NCI-H2196 treated with DMSO at 0.1 percent for 48 hours (cell line): ENCODE measurements around the gene LLCFC1.

Experiments used
- DNase-seq: peaks from one replicate; lab custom pipeline; 2025; ENCODE audit not compliant: unreplicated experiment; lab: John Stamatoyannopoulos, UW

LLCFC1 gene

DNA sequence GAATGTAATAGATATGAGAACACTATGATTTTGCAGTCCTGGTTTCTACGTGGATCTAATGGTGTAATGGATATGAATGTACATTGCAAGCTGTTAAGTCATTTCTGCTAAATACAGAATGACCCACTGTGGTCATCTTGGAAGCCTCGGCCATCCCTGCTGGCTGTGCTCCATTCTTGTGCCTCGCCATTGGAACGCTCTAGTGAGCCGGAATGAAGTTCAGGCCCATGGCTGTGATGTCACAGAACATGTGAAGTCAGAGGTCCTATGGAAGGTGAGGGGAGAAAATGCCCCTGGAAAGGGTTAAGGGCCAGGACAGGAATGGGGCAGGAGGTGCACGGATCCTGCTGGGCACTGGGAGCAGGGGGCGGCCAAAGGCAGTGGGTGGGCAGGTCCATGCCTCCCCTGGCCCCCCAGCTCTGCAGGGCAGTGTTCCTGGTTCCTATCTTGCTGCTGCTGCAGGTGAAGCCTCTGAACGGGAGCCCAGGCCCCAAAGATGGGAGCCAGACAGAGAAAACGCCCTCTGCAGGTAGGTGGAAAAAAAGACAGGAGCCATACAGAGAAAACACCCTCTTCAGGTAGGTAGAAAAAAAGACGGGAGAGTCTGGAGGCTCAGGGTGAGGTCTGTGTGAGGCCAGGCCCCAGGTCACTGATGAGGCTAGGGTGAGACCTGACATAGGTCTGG is at the start of gene LLCFC1:
Gene LLCFC1 (plus strand): TSS at position 259 of the 685 bp plus-strand sequence. CDS start 138 bp downstream, at position 397.
- DNase-seq: no peak

DNA sequence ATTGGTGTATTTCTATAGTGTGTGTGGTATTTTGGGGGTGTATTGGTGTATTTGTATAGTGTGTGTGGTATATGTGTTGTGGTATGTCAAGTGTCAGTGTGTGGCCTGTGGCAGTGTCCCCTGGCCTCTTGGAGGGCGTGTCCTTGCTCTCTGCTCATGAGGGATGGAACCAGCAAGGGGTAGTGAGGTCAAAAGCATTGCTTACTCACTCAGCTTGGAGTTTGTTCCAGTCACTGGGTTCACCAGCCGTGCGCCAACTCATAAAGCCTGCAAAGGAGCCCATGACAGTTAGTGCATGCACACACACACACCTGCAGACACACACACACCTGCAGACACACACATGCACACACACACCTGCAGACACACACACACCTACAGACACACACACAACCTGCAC is 49.5 kb upstream of the LLCFC1 start:
- no peak for DNase-seq

DNA sequence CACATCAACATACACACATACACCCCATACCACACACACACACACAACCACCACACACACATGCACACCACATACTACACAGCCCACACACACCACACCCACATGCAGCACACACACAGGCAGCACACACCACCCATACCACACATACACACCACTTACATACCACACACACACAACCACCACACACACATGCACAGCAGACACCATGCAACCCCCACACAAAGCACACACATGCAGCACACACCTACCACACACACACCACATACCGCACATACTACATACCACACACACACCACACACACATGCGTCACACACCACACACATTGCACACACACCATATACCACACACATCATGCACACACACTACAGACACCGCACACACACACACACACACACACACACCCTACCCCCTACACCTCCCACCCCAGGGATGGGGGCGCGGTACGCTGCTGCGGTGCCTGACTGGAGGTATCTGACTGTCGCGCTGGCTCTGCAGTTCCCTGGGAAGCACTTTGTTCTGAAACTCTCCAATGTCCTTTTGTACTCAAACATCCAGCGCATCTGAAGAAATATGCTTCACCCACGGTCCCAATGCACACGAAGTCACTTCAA is 48.3 kb upstream of the LLCFC1 start:
- no peak for DNase-seq

DNA sequence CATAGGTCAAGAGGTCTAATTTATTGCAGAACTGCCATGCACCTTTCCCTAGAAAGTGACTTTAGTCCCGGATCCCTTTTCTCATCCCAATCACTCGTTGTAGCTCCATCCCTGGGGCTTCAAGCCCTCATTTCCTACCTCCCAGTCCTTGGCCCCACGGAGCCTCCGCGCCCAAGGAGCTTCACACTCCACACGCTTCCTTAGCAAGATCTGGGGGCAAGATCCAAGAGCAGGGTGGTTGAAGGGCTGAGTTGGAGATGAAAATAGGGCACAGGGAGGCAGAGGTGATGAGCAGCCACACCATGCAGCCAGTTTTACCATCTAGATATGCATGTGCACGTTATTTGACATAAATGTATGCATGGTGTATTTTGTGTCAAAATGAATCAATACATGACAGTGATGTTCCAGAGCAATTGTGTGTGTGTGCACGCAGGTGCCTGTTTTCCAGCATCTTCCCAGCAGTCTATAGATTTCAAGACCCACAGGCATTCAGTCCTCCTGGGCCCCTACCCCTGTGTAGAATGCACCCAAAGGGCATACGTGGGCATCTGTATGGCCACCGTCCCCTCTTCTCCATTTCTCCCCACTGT is 47.7 kb upstream of the LLCFC1 start:
- DNase-seq: no peak

DNA sequence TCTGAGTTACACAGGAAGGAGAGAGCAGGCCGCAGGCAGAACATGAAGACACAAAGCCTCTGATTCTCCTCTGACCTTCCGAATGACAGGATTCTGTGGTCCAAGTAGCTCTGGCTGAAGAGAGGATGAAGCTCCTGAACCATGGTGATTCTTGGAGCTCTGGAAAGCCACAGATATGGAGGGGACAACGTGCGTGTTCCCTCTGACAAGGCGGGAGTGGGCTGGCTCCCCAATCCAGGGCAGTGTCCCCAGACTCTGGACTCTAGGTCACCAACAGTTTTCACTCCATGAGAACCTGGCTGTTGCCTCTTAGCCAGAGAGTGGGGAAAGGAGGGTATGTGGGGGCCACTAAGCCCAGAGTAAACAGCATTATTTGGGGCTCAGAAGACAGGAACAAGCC is 46.3 kb upstream of the LLCFC1 start:
- no peak for DNase-seq

DNA sequence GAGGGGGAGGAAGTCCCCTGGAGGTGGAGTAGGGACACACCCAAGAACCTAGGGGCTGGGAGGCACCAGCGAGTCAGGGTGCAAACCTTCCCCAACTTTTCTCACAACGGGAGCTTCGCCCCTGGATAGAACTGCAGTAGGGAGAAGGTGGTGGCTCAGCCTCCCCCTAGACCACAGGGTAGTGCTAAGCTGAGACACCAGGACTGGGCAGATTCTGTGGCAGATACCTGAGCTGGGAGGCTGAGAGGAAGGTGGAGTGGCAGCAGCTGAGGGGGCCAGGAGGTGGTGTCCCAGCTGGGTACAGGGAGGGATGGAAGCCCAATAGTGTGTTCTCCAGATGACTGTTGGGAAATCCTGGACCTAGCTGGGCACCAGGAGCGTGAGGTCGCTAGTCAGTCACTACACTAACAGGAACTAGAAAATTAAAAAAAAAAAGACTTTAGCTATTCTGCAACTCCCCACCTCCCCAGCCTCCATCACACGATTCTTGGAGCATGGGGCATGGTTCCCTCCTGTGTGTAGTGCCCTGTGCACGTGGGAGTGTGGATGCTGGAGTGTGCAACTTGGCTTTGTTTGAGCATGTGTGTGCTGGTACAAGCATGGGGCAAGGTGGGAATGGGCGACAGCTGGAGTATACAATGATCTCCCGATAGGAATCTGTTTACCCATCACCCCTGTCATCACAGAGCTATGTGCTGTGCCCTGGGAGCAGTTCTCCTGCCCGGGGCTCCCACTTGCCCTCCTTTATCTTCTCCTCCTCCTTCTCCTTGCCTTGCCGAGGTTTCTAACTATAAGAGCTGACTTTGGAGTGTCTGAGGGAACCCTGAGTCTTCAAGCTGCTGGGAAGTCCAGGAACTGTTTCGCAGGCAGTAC is 44.9 kb upstream of the LLCFC1 start:
- DNase-seq: no peak

DNA sequence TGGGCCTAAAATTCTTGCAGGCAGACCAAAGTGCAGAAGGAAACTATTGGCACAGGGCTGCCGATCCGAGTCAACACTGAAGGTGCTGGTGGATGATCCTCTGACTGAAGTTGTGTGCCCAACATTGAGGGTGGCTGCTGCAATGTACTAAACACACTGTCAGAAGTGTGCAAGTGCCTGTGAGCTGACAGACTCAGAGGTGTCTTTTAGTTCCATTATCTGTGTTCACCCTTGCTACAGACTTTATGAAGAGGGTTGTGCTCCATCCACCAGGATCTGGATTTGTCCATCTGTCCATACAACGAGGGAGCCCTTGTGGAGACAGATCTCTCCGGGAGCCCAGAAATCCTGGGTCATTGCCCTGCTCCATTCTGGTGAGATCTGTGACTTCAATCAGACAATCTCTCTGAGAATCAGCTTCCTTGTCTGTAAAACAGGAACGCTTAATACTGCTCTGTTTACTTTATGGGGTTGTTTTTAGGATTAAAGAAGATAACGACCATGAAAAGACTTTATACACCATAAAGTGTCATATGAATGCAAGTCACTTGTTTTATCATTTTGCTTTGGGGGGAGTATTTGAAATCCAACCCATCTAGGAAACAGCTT is 44.2 kb upstream of the LLCFC1 start:
- no peak for DNase-seq

DNA sequence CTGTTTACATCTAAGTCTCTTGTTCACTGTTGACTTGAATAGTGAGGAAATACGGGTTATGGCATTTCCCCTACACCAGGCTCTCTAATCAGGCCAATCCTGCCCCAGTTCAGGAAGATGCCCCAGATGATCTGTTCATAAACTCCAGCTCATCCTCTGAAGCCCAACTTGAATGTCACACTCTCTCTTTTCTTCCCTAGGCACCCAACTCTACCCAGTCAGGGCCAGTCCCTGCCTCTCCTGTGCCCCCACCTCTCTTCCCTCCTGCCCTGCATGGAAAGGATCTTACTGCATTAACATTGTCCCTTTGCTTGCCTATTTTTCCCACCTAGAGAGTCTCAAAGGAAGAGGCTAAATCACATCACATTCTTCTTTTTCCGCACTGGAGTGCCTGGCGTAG is 43.1 kb upstream of the LLCFC1 start:
- no peak for DNase-seq

DNA sequence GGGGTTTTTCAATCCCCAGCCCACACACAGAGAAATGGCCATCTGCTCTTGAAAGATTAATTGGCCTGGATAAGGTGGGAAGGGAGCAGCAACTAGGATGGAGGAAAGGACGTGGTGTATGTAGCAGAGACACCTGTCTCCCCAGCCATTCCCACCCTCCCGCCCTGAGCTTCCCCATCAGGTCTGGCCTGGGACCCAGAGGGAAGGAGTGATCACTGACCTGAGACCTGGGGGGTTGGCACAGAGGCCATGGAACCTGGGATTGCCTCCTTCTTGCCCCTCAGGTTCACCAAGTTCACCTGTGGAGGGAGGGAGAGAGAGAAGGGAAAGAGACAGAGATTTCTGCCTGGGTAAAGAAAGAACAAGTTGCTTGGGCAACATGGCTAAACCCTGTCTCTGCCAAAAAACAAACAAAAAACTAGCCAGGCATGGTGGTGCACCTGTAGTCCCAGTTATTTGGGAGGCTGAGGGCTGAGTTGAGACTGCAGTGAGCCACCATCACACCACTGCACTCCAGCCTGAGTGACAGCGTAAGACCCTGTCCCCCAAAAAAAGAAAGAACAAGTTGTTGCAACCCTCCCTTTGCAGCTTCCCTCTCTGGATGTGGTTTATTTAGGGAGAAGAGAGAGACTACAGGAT is 42.4 kb upstream of the LLCFC1 start:
- DNase-seq: no peak

DNA sequence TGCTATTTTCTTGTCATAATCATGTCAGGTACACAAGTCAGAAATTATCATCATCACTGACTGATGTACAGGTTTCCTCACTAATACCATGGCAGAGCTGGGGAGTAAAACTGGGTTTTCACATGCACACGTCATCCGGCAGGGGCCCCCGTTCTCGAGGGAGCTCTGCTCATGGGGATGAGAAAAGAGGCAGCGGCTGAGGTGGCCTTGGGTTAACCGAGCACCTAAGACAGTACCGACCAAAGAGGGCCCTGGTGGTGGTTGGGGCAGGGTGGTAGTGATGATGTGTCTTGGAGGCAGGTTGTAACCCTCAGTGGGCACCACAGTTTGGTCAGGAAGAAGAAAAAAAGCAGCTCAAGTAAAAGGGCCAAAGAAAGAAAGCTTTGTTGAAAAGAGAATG is 41.6 kb upstream of the LLCFC1 start:
- DNase-seq: no peak

DNA sequence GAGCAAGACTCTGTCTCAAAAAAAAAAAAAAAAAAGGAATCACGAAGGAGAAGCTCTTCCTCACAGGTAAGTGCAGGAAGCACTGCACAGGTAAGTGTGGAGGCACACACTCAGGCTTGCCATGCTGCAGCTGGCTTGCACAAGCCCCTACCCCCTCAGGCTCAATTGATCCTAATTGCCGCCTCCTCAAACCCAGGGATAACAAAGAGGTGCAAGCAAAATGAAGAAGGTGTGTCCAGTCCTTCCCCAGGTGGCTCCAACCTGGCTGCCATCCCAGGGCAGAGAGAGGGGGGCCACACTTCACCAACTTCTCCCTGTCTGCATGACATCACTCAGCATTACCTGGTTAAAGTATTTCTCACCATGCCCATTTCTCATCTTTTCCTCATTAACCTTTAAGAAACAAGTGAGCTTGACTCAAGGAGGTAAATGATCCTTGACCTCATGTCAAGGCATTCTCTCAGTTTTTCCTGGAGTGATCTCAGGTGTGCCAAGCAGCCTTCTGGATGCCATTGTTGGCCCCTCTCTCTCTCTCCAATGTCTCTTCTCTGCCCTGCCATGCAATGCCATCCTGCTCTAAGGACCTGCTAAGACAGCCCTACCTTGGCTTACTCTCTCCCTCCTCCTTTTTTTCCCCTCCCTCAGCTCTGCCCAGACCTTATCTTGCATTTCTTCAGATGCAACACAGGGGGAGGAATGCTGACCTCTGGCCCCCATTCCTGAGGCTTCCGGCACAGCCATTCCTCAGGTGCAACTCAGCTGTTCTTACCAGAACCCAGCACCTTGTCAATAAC is 40.7 kb upstream of the LLCFC1 start:
- DNase-seq: no peak

DNA sequence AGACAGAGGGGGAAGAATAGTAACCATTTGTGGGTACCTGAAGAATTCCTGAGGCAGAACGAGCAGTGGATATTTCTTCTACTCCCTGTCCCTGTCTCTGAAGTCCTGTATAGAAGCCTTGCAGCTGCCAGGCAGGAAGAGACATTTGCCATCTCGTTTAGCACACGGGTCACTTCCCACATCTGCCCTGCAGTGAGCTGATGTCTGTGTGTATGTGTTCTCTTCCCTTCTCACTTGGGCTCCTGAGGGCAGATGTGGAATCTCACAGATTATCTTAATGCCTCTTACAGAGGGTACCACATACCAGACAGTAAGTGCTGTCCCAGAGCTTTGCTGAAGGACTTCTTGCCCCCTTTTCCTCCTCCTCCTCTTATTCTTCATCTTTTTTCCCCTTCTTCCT is 39.6 kb upstream of the LLCFC1 start:
- no peak for DNase-seq

DNA sequence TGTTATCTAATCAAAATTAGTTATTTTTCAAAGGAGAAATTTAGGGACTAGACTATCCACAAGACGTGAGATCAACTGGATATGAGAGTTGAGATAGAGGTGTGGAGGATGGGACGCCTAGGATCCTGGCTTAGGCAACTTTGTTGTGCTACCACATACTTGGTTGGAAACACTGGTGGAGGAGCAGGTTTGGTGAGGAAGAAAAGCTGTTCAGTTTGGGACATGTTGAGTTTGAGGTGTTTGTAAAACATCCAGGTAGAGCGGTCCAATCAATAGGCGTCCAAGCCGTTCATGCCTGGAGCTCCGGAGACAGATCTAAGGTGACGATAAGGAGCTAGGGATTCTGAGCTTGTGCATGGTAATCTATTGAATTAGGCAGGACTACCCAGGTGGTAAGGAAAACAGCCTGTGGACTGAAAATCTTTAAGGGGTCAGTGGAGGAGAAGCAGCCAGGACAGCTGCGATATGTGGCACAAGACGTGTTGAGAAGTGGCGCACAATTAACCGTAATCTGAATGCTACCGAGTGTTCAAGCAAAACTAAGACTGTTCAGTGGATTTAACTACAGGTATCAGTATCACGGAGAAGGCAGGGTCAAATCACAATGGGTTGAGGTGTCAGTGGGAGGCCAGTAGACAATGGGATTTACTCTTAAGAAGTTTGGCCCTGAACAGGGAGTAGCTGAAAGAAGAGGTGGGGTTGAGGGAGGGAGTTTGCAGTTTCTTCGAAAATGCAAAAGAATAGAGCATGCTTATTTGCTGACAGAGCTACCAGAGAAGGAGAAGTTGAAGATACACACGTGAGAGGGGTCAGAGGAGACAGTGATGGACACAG is 37.6 kb upstream of the LLCFC1 start:
- no peak for DNase-seq

DNA sequence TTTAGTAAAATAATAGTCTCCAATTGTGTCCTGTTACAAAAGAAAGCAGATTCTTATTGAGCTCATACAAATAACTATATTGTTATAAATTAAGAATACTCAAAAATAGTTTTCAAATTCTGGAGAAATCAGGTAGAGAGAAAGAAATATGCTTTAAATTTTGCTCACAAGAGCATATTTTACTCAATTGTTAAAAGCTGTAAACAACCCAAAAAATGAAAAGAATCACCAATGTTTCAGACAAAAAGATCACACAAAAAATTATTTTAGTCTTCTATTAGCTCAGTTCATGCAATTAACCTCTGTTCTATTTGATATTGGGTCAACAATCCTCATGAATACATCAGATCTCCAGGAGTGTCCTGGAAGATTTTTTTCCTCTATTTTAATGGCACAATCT is 35.2 kb upstream of the LLCFC1 start:
- DNase-seq: no peak

DNA sequence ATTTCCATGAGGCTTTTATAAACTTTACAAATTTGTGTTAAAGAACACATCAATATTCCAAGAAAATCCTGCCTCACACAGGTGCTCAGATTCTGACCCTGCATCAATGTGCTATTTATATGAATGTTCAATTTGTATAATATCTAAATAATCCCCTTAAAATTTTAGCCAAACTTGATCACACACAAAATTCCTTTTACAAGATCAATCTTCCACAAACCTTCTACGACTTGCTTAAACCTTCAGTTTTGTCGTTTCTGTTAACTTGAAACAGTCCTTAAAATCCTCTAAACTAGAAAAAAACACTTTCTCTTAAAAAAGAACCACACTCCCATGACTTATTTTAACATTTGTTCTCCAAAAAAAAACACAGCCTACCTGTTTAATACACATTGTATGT is 33.5 kb upstream of the LLCFC1 start:
- no peak for DNase-seq

DNA sequence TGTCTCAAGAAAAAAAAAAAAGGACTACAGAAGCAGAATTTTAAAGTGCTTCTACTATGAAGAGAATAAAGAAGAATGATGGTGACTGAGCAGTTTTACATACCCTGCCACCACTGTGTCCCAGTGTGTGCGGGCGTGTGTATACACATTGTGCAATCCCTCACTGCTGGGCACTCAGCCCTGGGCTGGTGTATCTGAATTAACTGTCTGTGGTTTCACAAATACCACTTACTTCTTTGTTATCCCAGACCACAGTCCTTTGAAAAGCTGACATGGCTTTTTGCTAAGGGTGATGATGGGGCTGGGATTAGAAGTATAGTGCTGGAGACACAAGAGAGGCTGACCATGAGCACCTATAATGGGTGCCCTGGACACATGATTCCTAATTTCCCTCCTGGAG is 32.6 kb upstream of the LLCFC1 start:
- no peak for DNase-seq

DNA sequence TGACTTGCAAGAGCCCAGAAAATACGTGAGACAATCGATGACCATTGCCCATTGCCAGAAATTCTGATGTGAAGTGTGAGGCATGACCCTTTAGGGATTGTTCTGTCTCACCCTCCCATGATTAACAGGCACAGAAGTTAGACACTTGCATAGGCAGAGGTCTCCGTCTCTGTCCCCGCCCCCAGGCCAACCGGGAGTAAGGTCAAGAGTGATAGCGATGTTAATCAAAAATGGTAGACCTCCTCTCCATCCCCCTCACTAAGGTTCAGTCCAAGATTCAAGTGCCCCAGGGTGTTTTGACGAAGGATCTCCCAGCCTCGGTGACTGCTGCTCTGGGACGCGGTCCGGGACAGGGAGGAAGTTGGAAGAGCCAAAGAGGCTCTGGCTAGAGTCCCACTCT is 31.0 kb upstream of the LLCFC1 start:
- DNase-seq: no peak

DNA sequence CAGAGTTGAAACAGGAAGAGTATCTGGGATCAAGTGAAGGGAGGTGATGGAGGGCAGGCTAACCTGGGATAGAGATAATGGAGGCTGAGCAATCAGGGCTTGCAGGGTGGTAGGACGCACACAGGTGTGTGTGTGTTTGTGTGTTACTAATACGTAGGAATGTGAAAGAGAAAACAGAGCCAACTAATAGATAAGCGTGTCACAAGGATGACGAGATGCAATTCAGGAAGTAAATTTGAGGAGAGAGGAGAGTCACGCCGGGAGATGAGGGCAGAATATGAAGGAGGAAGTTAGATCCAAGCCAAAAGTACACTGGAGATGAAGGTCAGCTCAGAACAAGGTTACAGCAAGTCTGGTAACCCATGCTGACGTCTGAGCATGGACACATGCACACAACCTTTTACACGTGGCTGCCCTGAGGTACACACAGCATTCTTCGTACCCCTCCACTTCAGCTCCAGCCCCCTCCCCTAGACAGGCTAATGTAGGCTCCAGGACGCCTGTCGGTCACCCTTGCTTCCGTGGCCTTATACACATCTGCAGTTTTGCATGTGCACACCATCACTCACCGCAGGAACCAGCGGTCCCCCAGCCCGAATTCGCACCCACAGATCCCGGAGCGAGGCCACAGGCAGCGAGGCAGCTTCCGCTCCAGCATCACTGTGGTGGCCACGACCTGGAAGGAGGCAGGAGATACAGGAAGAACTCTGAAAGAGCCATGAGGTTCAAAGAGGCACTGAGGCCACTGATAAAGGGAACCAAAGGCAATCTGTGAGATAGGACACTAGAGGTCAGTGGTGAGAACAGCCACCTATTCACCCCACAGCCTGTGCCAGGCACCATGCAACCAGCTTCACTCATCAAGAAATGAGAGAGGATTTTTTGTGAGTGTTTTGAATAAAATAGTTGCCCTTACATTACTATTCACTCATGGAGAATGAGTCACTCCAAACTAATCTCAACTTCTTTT is 30.1 kb upstream of the LLCFC1 start:
- DNase-seq: no peak
